T-helper 2 cell treated with Interferon-gamma antibody and Interleukin-4, amounts not matched to agents 100 ng/mL and 5 ng/mL, for 36 hours (primary cell): ENCODE results near the gene SRPK2. TPM values are rescaled to one million over a fixed set of nuclear protein-coding genes. Genes with fewer than 3 reads are reported as not detected.
"Not testable (repeated sequence)": the region's sequence is repeated elsewhere in the genome, so short reads cannot be mapped to it uniquely, and the experiment has no call there.

Experiments used
- intact Hi-C: fragments of 100-400 bp; cut with micrococcal nuclease; formaldehyde crosslinking; loops from one replicate; pipeline ENCODE4 v1.15.1; 2023
- total RNA-seq: library from RNA; stranded (reverse); gene quantifications from 2 replicates; pipeline ENCODE4 v1.2.3, GENCODE V29; 2022

The SRPK2 gene
- total RNA-seq, 1 donor from 2014 or later = 47.5 TPM

DNA sequence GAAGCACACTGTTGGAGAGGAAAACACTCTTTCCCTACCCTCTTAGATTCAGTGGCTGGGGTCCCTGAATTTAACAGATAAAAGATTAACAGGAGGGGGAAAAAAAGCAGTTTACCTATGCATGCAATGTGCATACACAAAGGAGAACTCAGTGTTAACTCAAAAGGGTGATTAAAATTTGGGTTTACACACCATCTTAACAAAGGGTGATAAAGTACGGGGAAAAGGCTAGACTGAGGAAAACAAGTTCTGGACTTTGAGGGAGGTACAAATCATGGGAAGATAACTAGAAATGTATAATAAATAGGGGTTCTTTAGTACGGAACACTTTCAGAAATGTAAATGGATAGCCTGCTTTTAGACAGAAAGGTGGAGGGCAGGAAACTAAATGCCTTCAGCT, 83.1 kb downstream of the SRPK2 start:
- intact Hi-C loops = no loop called here

DNA sequence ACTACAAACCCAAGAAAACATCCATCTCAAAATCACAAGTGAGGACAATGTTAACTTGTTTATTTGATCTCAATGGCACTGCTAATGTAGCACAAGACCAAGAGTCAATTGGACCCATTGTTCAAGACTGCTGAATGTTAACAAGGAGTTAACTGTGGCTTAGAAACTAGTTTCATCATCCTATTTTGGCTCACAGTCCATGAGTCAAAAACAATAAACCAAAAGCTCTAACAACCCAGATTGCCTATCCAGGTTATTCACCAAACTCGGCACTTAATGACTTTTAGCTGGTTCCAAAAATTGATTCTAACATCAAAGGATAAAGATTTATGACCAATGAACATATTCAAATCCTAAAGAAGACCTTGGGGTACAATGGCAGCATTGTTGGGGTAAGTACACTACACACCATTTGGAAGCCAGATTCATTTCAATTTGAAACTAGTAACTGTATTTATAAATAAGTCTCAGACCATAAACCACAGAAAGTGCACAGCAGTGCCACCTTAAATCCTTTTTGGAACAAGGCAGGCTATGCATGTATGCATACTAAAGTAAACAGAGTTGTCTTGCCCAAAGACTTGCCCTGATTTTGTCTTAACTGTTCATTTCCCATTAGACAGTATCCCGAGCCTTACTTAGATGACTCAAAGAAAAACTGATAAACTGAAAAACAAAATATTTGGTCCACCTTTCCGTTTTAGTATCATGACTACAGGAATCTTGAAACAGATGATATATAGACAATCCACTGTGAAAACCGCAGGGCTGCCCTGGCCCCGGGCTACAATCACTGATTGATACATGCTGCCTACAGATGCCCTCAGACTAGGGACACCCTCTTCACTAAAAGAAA, 84.5 kb downstream of the SRPK2 start:
- intact Hi-C loops = no loop called here

DNA sequence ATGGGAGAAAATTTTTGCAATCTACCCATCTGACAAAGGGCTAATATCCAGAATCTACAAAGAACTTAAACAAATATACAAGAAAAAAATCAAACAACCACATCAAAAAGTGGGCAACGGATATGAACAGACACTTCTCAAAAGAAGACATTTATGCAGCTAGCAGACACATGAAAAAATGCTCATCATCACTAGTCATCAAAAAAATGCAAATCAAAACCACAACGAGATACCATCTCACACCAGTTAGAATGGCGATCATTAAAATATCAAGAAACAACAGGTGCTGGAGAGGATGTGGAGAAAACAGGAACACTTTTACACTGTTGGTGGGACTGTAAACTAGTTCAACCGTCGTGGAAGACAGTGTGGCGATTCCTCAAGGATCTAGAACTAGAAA, 88.1 kb downstream of the SRPK2 start:
- intact Hi-C loops = not testable (repeated sequence)

DNA sequence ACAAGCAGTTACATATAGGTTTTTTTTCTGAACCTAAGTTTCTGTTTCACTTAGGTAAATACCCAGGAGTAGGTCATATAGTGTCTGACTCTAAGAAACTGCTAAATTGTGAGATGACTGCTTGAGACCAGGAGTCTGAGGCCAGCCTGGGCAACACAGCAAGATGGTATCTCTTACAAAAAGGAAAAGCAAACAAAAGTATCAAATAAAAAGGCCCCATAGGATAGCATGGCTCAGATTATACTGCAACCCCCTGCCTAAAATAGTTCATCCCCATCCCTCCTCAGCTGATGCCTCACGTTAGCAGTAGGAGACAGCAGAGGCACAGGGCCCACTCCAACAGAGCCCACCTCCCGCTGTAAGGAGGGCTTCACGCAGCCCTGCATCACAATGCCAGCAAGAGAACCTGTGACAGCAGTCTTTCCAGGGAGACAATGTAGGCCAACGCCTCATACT, 90.3 kb downstream of the SRPK2 start:
- intact Hi-C loops = loop anchor here (2.0 to 5.0 kb wide), 5 partner anchors 30 to 356 kb away; partner anchors contain the start of gene KMT2E

DNA sequence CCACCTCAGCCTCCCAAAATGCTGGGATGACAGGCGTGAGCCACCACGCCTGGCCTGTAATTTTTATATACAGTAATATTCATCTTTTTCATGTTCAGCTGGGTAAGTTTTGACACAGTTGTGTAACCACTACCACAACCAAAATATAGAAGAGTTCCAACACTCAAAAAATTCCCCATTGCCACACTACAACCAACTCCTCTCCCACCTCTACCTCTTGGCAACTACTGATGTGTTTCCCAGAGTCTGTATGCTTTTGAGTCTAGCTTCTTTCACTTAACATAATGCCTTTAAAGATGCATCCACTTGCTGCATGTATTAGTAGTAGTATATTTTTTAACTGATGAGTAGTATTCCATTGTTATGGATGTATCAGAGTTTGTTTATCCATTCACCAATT, 90.7 kb downstream of the SRPK2 start:
- intact Hi-C loops = loop anchor here (2.0 to 5.0 kb wide), 5 partner anchors 29 to 356 kb away; partner anchors contain the start of gene KMT2E

DNA sequence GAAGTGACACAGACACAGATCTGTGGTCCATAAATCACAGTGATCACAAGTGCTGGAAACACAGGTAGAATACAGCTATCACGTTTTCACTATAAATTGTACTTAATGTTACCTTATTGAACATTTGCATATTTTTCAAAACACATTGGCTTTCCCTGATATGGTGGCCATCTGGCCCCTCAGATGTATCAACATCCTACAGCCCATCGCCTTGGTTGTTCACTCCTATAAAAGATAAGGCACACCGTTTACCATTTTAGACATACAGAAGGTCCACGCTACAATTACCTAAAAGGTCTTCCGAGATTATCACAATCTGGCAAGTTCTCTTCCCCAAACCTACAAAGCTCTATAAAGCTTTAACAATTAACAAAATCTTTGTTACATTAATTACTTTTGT, 91.4 kb downstream of the SRPK2 start:
- intact Hi-C loops = loop anchor here (5.0 kb wide), 4 partner anchors 55 to 355 kb away; partner anchors contain the start of gene KMT2E

DNA sequence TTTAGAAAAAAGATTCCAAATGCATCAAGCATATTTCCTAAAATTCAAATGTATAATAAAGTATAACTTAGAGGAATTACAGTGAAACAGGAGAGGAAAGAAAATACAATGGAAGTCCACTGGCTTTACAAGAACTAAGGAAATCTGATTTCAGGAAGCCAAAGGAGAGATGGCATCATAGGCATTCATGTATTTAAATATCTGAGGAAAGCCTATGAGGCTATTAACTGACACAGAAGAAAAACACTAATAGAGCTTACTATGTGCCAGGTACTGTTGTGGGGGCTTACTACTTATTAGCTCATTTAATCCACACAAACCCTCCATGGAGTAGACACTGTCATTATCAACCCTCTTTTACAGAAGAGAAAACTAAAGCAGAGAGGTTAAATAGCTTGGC, 92.2 kb downstream of the SRPK2 start:
- intact Hi-C loops = loop anchor here (5.0 kb wide), 4 partner anchors 56 to 354 kb away; partner anchors contain the start of gene KMT2E

DNA sequence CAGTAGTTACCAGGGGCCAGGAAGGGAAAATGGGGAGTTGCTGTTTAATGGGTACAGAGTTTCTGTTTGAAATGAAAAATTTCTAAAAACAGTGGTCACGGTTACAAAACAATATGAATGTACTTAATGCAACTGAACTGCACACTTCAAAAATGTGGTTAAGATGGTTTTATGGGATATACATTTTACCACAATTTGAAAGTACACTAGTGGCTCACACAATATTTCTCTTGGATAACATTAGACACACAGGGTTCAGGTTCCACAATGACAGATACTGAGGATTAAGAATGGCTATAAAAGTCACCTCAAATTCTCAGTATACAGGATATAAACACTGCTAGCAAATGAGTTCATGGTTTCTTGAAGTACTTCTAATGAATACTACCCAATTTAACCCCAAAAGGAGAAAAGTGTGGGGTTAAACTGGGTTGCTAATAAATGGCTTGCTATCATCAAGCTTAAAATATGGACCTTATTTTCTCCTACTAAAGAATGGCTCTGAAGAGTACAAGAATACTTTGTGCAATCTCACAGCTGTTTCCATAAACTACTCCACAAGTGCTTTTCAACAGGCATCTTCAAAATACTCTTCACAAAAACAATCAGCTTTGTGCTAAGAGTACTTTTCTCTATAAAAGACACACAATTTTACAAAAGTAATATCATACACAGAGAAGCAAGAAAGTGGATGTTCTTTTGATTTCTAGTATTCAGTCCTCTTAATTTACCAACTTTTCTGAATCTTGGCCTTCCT, 92.9 kb downstream of the SRPK2 start:
- intact Hi-C loops = loop anchor here (5.0 kb wide), 4 partner anchors 57 to 353 kb away; partner anchors contain the start of gene KMT2E

DNA sequence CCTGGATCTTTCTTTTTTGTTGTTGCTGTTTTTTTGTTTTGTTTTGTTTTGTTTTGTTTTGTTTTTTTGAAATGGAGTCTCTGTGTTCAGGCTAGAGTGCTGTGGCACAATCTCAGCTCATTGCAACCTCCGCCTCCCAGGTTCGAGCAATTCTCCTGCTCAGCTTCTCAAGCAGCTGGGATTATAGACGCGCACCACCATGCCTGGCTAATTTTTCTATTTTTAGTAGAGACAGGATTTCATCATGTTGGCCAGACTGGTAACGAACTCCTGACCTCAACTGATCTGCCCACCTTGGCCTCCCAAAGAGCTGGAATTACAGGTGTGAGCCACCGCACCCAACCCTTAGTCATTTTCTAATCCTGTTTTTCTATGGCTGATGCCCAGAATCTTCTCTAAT, 94.2 kb downstream of the SRPK2 start:
- intact Hi-C loops = not testable (repeated sequence)

DNA sequence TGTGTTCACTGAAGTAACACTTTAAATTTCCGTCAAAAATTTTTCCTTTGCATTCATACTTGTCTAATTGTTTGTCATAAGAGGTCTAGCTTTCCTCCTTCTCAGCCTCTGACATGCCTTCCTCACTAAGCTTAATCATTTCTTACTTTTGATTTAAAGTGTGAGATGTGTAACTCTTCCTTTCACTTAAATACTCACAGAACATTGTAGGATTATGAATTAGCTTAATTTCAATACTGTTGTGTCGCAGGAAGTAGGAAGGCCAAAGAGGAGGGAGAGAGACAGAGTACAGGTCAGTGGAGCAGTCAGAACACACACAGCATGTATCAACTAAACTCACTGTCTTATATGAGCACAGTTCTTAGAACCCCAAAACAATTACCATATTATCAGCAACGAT, 99.0 kb downstream of the SRPK2 start:
- intact Hi-C loops = no loop called here

DNA sequence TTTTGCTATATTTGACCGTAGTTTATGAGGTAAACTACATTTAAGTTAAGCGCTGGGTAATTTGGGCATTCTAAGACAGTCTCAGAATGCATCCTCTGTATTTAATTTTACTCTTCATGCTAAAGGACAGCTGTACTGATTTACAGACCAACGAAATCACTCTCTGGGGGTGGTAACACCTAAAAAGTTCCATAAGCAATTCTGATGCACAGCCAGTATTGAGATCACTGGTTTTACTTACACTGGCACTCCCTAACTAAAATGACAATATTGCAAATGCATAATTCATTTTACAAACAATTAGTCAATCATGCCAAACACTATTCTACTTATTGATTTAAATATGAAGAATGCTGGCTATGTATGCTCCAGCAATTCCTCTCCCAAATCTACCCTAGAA, 102.3 kb downstream of the SRPK2 start:
- intact Hi-C loops = no loop called here

DNA sequence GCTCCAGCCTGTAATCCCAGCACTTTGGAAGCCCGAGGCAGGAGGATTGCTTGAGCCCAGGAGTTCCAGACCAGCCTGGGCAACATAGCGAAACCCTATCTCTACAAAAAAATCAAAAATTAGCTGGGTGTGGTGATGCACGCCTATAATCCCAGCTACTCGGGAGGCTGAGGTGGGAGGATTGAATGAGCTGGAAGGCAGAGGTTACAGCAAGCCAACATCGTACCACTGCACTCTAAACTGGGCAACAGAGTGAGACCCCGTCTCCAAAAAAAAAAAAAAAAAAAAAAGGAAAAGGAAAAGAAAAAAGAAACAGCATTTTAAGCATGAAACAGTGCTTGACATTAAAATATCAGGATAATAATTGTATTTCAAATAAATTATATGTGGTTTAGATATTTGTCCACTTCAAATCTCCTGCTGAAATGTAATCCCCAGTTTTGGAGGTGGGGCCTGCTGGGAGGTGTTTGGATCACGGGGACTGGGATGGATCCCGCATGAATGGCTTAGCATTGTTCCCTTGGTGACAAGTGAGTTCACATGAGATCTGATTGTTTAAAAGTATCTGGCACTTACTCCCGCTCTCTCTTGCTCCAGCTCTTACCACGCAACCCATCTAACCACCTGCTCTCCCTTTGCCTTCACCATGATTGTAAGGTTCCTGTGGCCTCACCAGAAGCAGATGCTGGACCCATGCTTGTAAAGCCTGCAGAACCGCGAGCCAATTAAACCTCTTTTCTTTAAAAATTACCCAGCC, 103.4 kb downstream of the SRPK2 start:
- intact Hi-C loops = no loop called here

DNA sequence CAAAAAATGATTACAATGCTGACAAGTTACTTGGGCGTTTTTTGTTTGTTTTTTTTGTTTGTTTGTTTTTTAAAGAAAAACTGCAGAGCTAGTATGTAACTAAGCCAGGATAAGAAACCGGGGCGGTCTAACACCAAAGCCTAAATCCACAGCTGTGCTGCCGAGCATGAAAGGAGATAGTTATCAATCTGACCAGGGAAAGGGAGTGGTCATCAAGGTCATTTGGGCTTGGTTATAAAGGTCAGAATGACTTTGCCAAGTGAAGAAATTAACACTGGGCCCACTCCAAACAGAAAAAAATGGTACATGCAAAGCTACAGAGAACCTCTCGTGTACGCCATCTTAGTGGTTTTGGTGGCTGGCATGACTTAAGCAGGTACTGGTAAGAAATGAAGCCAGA, 104.7 kb downstream of the SRPK2 start:
- intact Hi-C loops = no loop called here

DNA sequence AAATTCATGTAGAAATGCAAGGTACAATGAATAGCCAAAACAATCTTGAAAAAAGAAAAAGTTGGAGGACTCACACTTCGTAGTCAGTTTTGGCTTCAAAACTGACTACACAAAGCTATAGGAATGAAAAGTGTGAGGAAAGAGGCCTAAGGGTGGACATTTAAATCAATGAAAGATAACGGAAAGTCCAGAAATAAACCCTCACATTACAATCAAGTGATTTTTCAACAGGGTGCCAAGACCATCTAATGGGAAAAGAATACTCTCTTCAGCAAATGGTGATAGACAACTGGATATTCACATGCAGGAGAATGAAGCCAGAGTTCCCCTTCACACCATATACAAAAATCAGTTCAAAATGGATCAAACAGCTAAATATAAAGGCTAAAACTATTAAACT, 106.8 kb downstream of the SRPK2 start:
- intact Hi-C loops = no loop called here

DNA sequence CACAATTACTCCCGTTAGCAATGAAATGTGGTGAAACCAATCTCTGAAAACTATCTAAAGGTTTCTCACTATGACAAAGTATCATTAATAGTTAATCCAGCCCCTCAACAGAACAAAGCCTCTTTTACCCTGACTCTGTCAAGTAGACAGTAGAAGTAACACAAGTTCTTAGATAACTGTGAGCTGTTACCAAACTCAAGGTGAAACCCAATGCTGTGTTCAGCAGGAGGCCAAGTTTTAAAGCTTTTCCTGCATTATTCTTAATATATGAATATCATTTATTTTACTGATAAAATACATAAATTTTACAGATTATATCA, 109.1 kb downstream of the SRPK2 start:
- intact Hi-C loops = no loop called here

DNA sequence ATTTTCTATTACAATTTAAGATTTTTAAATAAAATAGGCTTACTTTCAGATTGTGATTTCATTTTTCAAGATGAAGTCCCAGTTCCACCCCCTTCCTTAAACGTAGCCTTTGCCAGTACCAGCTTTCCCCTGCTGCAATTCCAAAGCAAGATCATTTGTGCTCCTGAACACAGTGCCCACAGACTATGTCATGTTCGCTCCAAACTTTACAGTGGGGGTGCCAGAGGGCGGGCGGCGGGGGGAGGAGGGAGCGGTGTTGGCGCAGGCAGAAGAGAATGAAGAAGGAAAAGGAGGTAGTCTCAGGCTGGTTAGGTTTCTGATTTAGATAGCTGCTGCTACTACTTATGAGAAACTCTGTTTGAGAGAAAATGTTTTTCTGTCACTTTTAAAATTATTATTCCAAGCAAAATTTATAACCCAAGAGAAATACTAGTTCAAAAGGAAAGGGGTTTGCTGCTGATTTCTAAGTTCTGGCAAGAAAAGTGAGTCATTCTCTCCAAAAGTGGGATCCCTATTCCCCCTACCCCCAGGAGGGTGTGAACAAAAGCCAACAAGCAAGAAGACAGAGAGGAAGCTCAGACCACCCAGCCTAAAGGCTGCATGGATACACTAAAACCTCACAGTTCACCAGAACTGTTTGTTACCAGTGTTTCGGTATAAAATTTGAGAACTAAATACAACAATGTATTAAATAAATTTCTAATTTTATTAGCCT, 109.6 kb downstream of the SRPK2 start:
- intact Hi-C loops = no loop called here

DNA sequence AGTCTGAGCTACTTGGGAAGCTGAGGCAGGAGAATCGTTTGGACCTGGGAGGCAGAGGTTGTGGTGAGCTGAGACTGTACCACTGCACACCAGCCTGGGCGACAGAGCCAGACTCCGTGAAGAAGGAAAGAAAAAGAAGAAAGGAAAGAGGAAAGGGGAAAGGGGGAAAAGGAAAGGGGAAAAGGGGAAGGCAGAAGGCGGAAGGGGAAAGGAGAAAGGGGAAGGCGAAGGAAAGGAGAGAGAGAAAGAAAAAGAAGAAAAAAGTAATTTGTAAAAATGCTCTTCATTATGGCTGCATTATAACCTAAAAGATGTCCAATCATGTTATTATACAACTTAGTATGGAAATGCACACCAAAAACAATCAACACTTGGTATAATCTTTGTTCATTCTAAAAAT, 110.2 kb downstream of the SRPK2 start:
- intact Hi-C loops = no loop called here

DNA sequence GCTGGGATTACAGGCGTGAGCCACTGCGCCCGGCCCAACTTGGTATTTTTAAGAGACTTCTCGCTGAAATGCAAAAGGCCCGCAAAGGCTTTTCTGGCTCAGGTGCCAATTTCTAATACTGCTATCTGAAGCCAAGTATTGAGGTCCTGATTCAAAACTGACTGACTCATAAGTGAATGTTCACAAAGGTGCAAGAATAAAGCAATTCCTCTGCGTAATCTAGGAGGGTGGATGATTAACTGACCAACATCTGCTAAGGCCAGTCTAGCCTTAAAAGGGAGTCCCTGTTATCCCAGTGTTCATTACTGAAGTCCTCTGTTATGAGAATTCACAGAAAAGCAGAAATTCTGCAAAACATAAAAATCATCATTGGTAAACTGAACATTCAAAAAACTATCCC, 111.4 kb downstream of the SRPK2 start:
- intact Hi-C loops = no loop called here

DNA sequence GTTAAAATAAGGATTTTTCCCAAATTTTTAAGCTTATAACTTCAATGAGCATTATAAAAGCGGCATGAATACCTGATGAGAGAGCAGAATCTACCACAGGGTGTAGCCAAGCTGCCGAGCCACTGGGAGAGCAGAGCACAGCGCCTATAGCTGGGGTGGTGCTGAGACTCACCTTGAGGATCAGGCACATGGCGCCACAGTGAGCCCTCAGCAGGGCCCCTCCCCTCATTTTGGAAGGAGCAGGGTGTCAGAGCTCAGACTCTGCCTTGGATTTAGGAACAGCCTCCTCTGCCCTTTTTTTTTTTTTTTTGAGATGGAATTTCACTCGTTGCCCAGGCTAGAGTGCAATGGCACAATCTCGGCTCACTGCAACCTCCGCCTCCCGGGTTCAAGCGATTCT, 118.6 kb downstream of the SRPK2 start:
- intact Hi-C loops = no loop called here

DNA sequence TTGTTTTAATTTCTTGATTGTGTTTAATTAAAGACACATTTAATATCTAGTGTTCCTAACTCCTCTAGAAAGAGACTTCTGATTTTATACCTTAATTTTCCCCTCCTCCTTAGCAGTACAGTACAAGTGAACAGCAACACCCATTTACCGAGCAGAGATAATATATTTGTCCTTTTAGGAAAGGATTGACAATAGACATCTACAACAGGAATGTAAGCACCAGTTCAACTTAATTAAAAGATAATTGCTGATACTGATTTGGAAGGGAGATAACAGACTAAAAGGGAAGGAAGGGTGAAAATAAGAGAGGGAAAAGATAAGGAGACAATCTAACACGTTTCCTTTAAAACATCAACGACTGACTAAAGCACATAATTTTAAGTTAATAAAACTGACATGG, 119.3 kb downstream of the SRPK2 start:
- intact Hi-C loops = loop anchor here (2.0 to 10.0 kb wide), 3 partner anchors 29 to 255 kb away; partner anchors contain the start of gene KMT2E
